K562 (cell line): ENCODE data around the gene CRYBG3. TPM values are rescaled to one million over a fixed set of nuclear protein-coding genes. Genes with fewer than 3 reads are reported as not detected.

Experiments used
- CEBPG ChIP-seq, 3 experiments: fragments of 200-800 bp in 1 of 3; sonication (Bioruptor generic) in 1 of 3; sonication (generic) in 1 of 3; formaldehyde crosslinking in 1 of 3; IDR thresholded peaks in 2 of 3; conservative IDR thresholded peaks in 1 of 3; 2 replicates each; pipeline versions ENCODE4 v1.6.1 to v1.8.0; 2016 to 2022; ENCODE audit warnings: missing compliant biosample characterization in 2 of 3, missing genetic modification characterization in 2 of 3, mild to moderate bottlenecking in 1 of 3, missing genetic modification reagents in 1 of 3
- DMBX1 ChIP-seq: fragments of 250-450 bp; sonication (Bioruptor Pico); IDR thresholded peaks from 2 replicates; pipeline ENCODE4 v1.8.0; 2022; ENCODE audit warnings: inconsistent platforms, mild to moderate bottlenecking, moderate library complexity, borderline replicate concordance
- EGR1 ChIP-seq: fragments of 450-650 bp; conservative IDR thresholded peaks from 2 replicates; pipeline ENCODE4 v1.6.1; 2017; ENCODE audit warnings: mild to moderate bottlenecking
- ETS2 ChIP-seq: IDR thresholded peaks from 2 replicates; pipeline ENCODE4 v1.6.1; 2016; ENCODE audit warnings: borderline replicate concordance, missing genetic modification characterization, mild to moderate bottlenecking, moderate library complexity, missing compliant biosample characterization; ENCODE audit not compliant: poor library complexity, severe bottlenecking
- EWSR1 ChIP-seq: fragments of 450-650 bp; IDR thresholded peaks from 2 replicates; pipeline ENCODE4 v1.6.1; 2018; ENCODE audit warnings: borderline replicate concordance, mild to moderate bottlenecking, low read depth, moderate library complexity; ENCODE audit not compliant: partially characterized antibody
- EZH2 ChIP-seq: IDR thresholded peaks from 2 replicates; pipeline ENCODE4 v1.6.1; 2012; ENCODE audit warnings: low read depth, mild to moderate bottlenecking, inconsistent platforms, low read length, borderline replicate concordance
- FOXM1 ChIP-seq, 2 experiments: fragments of 450-650 bp in 1 of 2; sonication (generic) in 1 of 2; formaldehyde crosslinking in 1 of 2; IDR thresholded peaks; 2 replicates each; pipeline versions ENCODE4 v1.6.1 to v1.9.0; 2017 to 2022; ENCODE audit warnings: low read depth in 2 of 2, mild to moderate bottlenecking in 2 of 2, missing genetic modification reagents in 1 of 2, moderate library complexity in 1 of 2
- FOXP1 ChIP-seq: sonication (generic); formaldehyde crosslinking; IDR thresholded peaks from 2 replicates; pipeline ENCODE4 v1.8.0; 2022; ENCODE audit warnings: mild to moderate bottlenecking, missing genetic modification reagents
- HMG20A ChIP-seq: fragments of 450-650 bp; formaldehyde crosslinking; conservative IDR thresholded peaks from 2 replicates; pipeline ENCODE4 v1.4.0; 2020; ENCODE audit warnings: mild to moderate bottlenecking, mixed read lengths
- IFI16 ChIP-seq: fragments of 250-450 bp; sonication (Bioruptor Pico); IDR thresholded peaks from 2 replicates; pipeline ENCODE4 v2.1.2; 2022; ENCODE audit warnings: mild to moderate bottlenecking, inconsistent platforms
- JUND ChIP-seq, 2 experiments: IDR thresholded peaks; 2 replicates in 1 of 2; 3 replicates in 1 of 2; pipeline ENCODE4 v1.6.1; 2011; ENCODE audit warnings: borderline replicate concordance in 2 of 2, low read depth in 2 of 2, low read length in 2 of 2, improper control_type of control experiment in 1 of 2, missing biosample characterization in 1 of 2, missing genetic modification characterization in 1 of 2, missing genetic modification reagents in 1 of 2
- KLF1 ChIP-seq: fragments of 450-650 bp; IDR thresholded peaks from 2 replicates; pipeline ENCODE4 v1.6.1; 2016; ENCODE audit warnings: missing genetic modification characterization, missing compliant biosample characterization
- L3MBTL2 ChIP-seq: fragments of 450-650 bp; IDR thresholded peaks from 2 replicates; pipeline ENCODE4 v1.6.1; 2016; ENCODE audit warnings: mild to moderate bottlenecking, moderate library complexity
- NCOA1 ChIP-seq: fragments of 450-650 bp; IDR thresholded peaks from 2 replicates; pipeline ENCODE4 v1.6.1; 2016; ENCODE audit warnings: low read depth
- NFXL1 ChIP-seq: fragments of 450-650 bp; formaldehyde crosslinking; IDR thresholded peaks from 2 replicates; pipeline ENCODE4 v1.4.0; 2021; ENCODE audit warnings: mild to moderate bottlenecking
- PBX2 ChIP-seq, 2 experiments: IDR thresholded peaks in 1 of 2; conservative IDR thresholded peaks in 1 of 2; 2 replicates each; pipeline ENCODE4 v1.6.1; 2016; ENCODE audit warnings: low read depth in 2 of 2, mild to moderate bottlenecking in 1 of 2, missing compliant biosample characterization in 1 of 2, missing genetic modification characterization in 1 of 2, moderate library complexity in 1 of 2
- POLR2AphosphoS5 ChIP-seq: IDR thresholded peaks from 2 replicates; pipeline ENCODE4 v1.6.1; 2011; ENCODE audit warnings: mild to moderate bottlenecking, low read depth, low read length, moderate library complexity; ENCODE audit not compliant: control insufficient read depth, insufficient read depth
- RNF2 ChIP-seq: sonication (generic); IDR thresholded peaks from 2 replicates; pipeline ENCODE4 v1.6.1; 2016
- SMAD1 ChIP-seq: fragments of 150-350 bp; IDR thresholded peaks from 2 replicates; pipeline ENCODE4 v1.6.1; 2014; ENCODE audit warnings: low read length, low read depth; ENCODE audit not compliant: partially characterized antibody
- TAF15 ChIP-seq: fragments of 200-400 bp; formaldehyde crosslinking; IDR thresholded peaks from 2 replicates; pipeline ENCODE4 v1.6.1; 2017; ENCODE audit warnings: mild to moderate bottlenecking, low read depth, low read length, moderate library complexity
- ZBTB1 ChIP-seq: sonication (generic); formaldehyde crosslinking; IDR thresholded peaks from 2 replicates; pipeline ENCODE4 v1.8.1; 2023; ENCODE audit warnings: missing genetic modification reagents, low read depth, mild to moderate bottlenecking, borderline replicate concordance
- ZEB2 ChIP-seq: fragments of 450-650 bp; IDR thresholded peaks from 2 replicates; pipeline ENCODE4 v1.6.1; 2016
- ZFP1 ChIP-seq: fragments of 450-650 bp; formaldehyde crosslinking; IDR thresholded peaks from 2 replicates; pipeline ENCODE4 v1.4.0; 2020; ENCODE audit warnings: mild to moderate bottlenecking, mixed read lengths
- ZFPM2 ChIP-seq: fragments of 250-450 bp; sonication (Bioruptor Pico); IDR thresholded peaks from 2 replicates; pipeline ENCODE4 v1.5.1; 2022; ENCODE audit warnings: mild to moderate bottlenecking
- ZNF699 ChIP-seq: fragments of 250-450 bp; sonication (Bioruptor Pico); IDR thresholded peaks from 2 replicates; pipeline ENCODE4 v1.8.0; 2021; ENCODE audit warnings: mild to moderate bottlenecking, moderate library complexity; ENCODE audit not compliant: insufficient replicate concordance
- ZNF75A ChIP-seq: fragments of 450-650 bp; formaldehyde crosslinking; IDR thresholded peaks from 2 replicates; pipeline ENCODE4 v1.4.0; 2020; ENCODE audit warnings: mild to moderate bottlenecking
- ZNF778 ChIP-seq: fragments of 450-650 bp; formaldehyde crosslinking; IDR thresholded peaks from 2 replicates; pipeline ENCODE4 v1.4.0; 2020; ENCODE audit warnings: mild to moderate bottlenecking, moderate library complexity
- polyA plus RNA-seq, 8 experiments: library from polyadenylated mRNA; depleted of rRNA in 4 of 8; stranded (reverse) in 5 of 8; unstranded in 3 of 8; fragments of >200 nt; fragmentation: Nextera tagmentation in 2 of 8; fragmentation: Illumina TruSeq in 1 of 8; extraction: Ambion mirVana in 2 of 8; extraction: Trizol in 1 of 8; gene quantifications; 2 replicates each; pipeline versions ENCODE4 v1.2.1 to v1.2.3, GENCODE V29; 2011 to 2014; ENCODE audit warnings: inconsistent platforms in 1 of 8, missing spikeins in 1 of 8
- total RNA-seq, 7 experiments: library from RNA; depleted of rRNA in 6 of 7; stranded (reverse); fragments of >200 nt in 6 of 7; fragmentation: Illumina TruSeq in 2 of 7; extraction: Trizol in 2 of 7; gene quantifications; 2 replicates each; pipeline versions ENCODE4 v1.2.1 to v1.2.3, GENCODE V29; 2011 to 2021; ENCODE audit warnings: low replicate concordance in 1 of 7

Gene CRYBG3
- total and polyA plus RNA-seq, 9 of the 15 experiments (the other 6 are each of a cell fraction or from before 2014, with no cell fraction given): 0.08 to 0.72 (median 0.18) TPM

DNA sequence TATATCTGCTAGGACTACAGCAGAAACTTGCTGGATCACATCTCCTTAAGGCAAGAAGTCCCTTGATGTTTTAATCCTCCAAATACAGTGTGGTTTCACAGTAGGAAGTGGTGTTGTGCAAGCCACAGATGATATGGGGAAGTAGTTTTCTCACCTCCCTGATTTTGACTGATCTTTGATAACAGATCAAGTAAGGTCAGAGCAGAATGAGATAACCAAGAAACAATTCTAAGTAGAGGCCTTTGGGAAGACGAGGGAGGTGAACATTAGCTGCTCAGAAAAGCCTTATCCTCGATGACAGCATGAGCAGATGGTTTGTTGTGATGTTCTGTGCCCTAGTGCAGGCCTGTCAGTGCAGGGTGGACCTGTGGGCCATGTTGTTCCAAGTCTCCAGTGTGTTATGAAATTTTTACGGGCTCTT is 89.1 kb downstream of the CRYBG3 start (continued):
- TF ChIP-seq ZBTB1 (CRISPR knock-in tag): no peak
- TF ChIP-seq ZNF75A (CRISPR knock-in tag): no peak
- TF ChIP-seq EZH2: no peak
- TF ChIP-seq RNF2: peak; percentile 61; the same call in 1 of the 2 replicates
- peak; percentile 51; the same call in 1 of the 2 replicates for TF ChIP-seq POLR2AphosphoS5
- peak; percentile 73; the same call in 1 of the 2 replicates for TF ChIP-seq DMBX1 (CRISPR knock-in tag)
- TF ChIP-seq L3MBTL2: peak; percentile 53; the same call in 1 of the 2 replicates
- peak; percentile 12; the same call in 1 of the 2 replicates for TF ChIP-seq JUND (IDR thresholded peaks at IDR 0.05; ENCODE audit: borderline replicate concordance, low read depth, low read length)
- peak; percentile 55; the same call in 1 of the 3 replicates for TF ChIP-seq JUND (tag; IDR thresholded peaks at IDR 0.05; ENCODE audit: borderline replicate concordance, low read depth, low read length)
- TF ChIP-seq ETS2 (tag): no peak
- no peak for TF ChIP-seq NFXL1
- TF ChIP-seq KLF1 (tag): no peak
- peak; percentile 19; the same call in 1 of the 2 replicates for TF ChIP-seq EGR1
- no peak for TF ChIP-seq FOXP1 (CRISPR knock-in tag)
- peak; percentile 59; the same call in 1 of the 2 replicates for TF ChIP-seq HMG20A
- no peak for TF ChIP-seq ZFP1 (CRISPR knock-in tag)
- TF ChIP-seq CEBPG (CRISPR knock-in tag; IDR thresholded peaks at IDR 0.05): peak; percentile 61; the same call in 1 of the 2 replicates
- peak; percentile 53 to 66; a peak in 2 of 4 replicates for TF ChIP-seq CEBPG (tag; conservative IDR thresholded peaks at IDR 0.05 in 1 of 2, IDR thresholded peaks at IDR 0.05 in 1 of 2)
- TF ChIP-seq TAF15: no peak
- TF ChIP-seq FOXM1 (IDR thresholded peaks at IDR 0.05; ENCODE audit: low read depth): peak; percentile 60
- TF ChIP-seq FOXM1 (CRISPR knock-in tag; IDR thresholded peaks at IDR 0.05; ENCODE audit: low read depth): no peak
- peak; percentile 53; the same call in 1 of the 2 replicates for TF ChIP-seq NCOA1
- no peak for TF ChIP-seq ZNF699 (CRISPR knock-in tag)
- no peak for TF ChIP-seq IFI16 (CRISPR knock-in tag)
- TF ChIP-seq ZFPM2 (CRISPR knock-in tag): no peak
- TF ChIP-seq EWSR1: no peak
- no peak for TF ChIP-seq SMAD1
- peak; percentile 62; the same call in 1 of the 2 replicates for TF ChIP-seq ZEB2
- no peak for TF ChIP-seq ZNF778
- no peak for TF ChIP-seq PBX2 (CRISPR knock-in tag; IDR thresholded peaks at IDR 0.05; ENCODE audit: low read depth)
- peak; percentile 69 for TF ChIP-seq PBX2 (tag; conservative IDR thresholded peaks at IDR 0.05; ENCODE audit: low read depth)
